Small intestine (tissue), 16 donors: Measurements from ENCODE around the gene C4A. TPM values are rescaled to one million over a fixed set of nuclear protein-coding genes. Genes with fewer than 3 reads are reported as not detected.
"Not testable (repeated sequence)": the region's sequence is repeated elsewhere in the genome, so short reads cannot be mapped to it uniquely, and the experiment has no call there.

ENCODE experiments used
- DNase-seq, 2 donors: peaks; one replicate each; pipeline versions ENCODE4 v3.0.0 to v3.0.0-alpha.2; 2013
- FAIRE-seq: peaks from 2 replicates; lab custom pipeline; 2012; peaks lifted over from hg19 to GRCh38; lab: Jason Lieb, UNC
- H3K27ac ChIP-seq, 3 donors: one replicate each; pipeline ENCODE4 v1.5.1; 2013; ENCODE audit warnings: low read length in 2 of 3, mild to moderate bottlenecking in 2 of 3, control low read depth in 1 of 3, inconsistent platforms in 1 of 3, low read depth in 1 of 3, moderate library complexity in 1 of 3
- H3K27me3 ChIP-seq, 3 donors: one replicate each; pipeline ENCODE4 v1.6.1; 2013; ENCODE audit warnings: low read length in 3 of 3, inconsistent platforms in 1 of 3; ENCODE audit not compliant: control insufficient read depth in 3 of 3, insufficient read depth in 3 of 3
- H3K36me3 ChIP-seq, 3 donors: one replicate each; pipeline ENCODE4 v1.6.1; 2013; ENCODE audit warnings: low read length in 3 of 3, inconsistent platforms in 1 of 3, low read depth in 1 of 3, mild to moderate bottlenecking in 1 of 3, moderate library complexity in 1 of 3; ENCODE audit not compliant: control insufficient read depth in 3 of 3, insufficient read depth in 2 of 3
- H3K4me1 ChIP-seq, 3 donors: one replicate each; pipeline ENCODE4 v1.6.1; 2013; ENCODE audit warnings: low read length in 2 of 3, inconsistent platforms in 1 of 3, low read depth in 1 of 3, mild to moderate bottlenecking in 1 of 3, moderate library complexity in 1 of 3; ENCODE audit not compliant: control insufficient read depth in 3 of 3, insufficient read depth in 2 of 3
- H3K4me3 ChIP-seq, 3 donors: one replicate each; pipeline ENCODE4 v1.5.1; 2013; ENCODE audit warnings: low read length in 3 of 3, control low read depth in 1 of 3, inconsistent platforms in 1 of 3, low read depth in 1 of 3, mild to moderate bottlenecking in 1 of 3, moderate library complexity in 1 of 3
- H3K9me3 ChIP-seq, 2 donors: one replicate each; pipeline ENCODE4 v1.6.1; 2013; ENCODE audit warnings: low read depth in 1 of 2, low read length in 1 of 2; ENCODE audit not compliant: control insufficient read depth in 2 of 2, insufficient read depth in 1 of 2
- WGBS, 3 donors: extraction: QIAGEN DNeasy Blood & Tissue Kit; methylation state at CpG; one replicate each; pipeline ENCODE4 v1.1.7; 2013; 5-methylcytosine and 5-hydroxymethylcytosine counted together
- long read RNA-seq, 10 donors: transcript quantifications; one replicate each; lab custom pipeline, GENCODE V29; 2026
- polyA plus RNA-seq, 4 donors: library from polyadenylated mRNA; stranded (reverse) in 3 of 4; unstranded in 1 of 4; fragments of 200-250 nt in 3 of 4; fragments of 120-200 nt in 1 of 4; gene quantifications; one replicate each; pipeline versions ENCODE4 v1.2.1 to v1.2.3, GENCODE V29; 2013
- donor health status: healthy with polysubstance abuse.
- donor health status: control.
- donor health status: control.
- donor health status: Bipolar disorder and iron deficiency.
- donor health status: healthy.

C4A gene
- polyA plus RNA-seq: 10 to 100 TPM in 3 of 4 donors, 1 to 10 TPM in 1; 4.0 to 64.7 (median 26.1) TPM
- long read RNA-seq, donor 1, partial matches to known transcripts: 15 of 15 reads
- long read RNA-seq, donor 1, other reads (novel, unspliced or antisense): 0 of 15 reads
- long read RNA-seq, donor 2, full-length matches to known transcripts: 1 of 1 reads
- long read RNA-seq, donor 2, partial matches to known transcripts: 0 of 1 reads
- long read RNA-seq, donor 2, other reads (novel, unspliced or antisense): 0 of 1 reads
- long read RNA-seq, donor 3: 0 reads
- long read RNA-seq, donor 4: 0 reads
- long read RNA-seq, donor 5: 0 reads
- long read RNA-seq, donor 6, full-length matches to known transcripts: 3 of 18 reads
- long read RNA-seq, donor 6, partial matches to known transcripts: 15 of 18 reads
- long read RNA-seq, donor 6, other reads (novel, unspliced or antisense): 0 of 18 reads
- long read RNA-seq, donor 7, full-length matches to known transcripts: 2 of 19 reads
- long read RNA-seq, donor 7, partial matches to known transcripts: 0 of 19 reads
- long read RNA-seq, donor 7, other reads (novel, unspliced or antisense): 17 of 19 reads
- long read RNA-seq, donor 8: 0 reads
- long read RNA-seq, donor 9: 0 reads
- long read RNA-seq, donor 10, full-length matches to known transcripts: 2 of 2 reads
- long read RNA-seq, donor 10, partial matches to known transcripts: 0 of 2 reads
- long read RNA-seq, donor 10, other reads (novel, unspliced or antisense): 0 of 2 reads

DNA sequence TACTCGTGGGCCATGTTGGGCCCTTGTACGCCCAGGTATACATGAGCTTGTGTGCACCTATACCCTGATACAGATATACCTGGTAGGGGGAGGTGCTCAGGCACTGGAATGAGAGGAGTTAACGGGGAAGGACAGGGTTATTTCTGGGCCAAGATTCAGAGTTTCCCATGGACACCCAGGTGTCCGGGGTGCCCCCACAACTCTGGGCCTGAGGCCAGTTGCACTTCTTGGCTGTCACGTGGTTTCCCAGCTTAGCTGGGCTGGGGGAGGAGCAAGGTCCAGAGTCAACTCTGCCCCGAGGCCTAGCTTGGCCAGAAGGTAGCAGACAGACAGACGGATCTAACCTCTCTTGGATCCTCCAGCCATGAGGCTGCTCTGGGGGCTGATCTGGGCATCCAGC, at the start of gene C4A:
C4A (plus strand) TSS at position 314 of the 400 bp plus-strand sequence; CDS start at position 365, 51 bp downstream.
- not testable (repeated sequence) for H3K27me3 ChIP-seq, FAIRE-seq, H3K4me3 ChIP-seq, H3K9me3 ChIP-seq, H3K4me1 ChIP-seq, H3K27ac ChIP-seq, DNase-seq
- no CpG with 5 or more reads among the region's 7 CpGs for WGBS, 3 donors
- peaks cover 0 to 17% (median 0%) of the 10 kb centered on the region in 3 donors for H3K36me3 ChIP-seq

DNA sequence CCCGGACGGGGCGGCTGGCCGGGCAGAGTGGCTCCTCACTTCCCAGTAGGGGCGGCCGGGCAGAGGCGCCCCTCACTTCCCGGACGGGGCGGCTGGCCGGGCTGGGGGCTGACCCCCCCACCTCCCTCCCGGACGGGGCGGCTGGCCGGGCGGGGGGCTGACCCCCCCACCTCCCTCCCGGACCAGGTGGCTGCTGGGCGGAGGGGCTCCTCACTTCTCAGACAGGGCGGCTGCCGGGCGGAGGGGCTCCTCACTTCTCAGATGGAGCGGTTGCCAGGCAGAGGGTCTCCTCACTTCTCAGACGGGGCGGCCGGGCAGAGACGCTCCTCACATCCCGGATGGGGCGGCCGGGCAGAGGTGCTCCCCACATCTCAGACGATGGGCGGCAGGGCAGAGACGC, 49.7 kb upstream of the C4A start:
- not testable (repeated sequence) for FAIRE-seq, H3K27ac ChIP-seq, H3K9me3 ChIP-seq

DNA sequence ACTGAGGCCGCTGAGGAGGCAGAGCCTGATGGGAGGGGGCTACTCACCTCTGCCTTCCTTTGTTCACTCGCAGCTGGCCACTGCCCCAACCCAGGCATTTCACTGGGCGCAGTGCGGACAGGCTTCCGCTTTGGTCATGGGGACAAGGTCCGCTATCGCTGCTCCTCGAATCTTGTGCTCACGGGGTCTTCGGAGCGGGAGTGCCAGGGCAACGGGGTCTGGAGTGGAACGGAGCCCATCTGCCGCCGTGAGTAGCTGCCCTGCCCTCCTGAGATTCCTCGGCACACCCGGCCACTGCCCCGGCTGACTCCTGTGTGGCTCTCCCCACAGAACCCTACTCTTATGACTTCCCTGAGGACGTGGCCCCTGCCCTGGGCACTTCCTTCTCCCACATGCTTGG, 48.3 kb upstream of the C4A start:
- Histone ChIP-seq H3K27me3 (no peaks in the 10 kb centered on the region), H3K9me3 (peaks cover 0 to 2% of the 10 kb centered on the region in 2 donors), H3K4me1 (peaks cover 0 to 2% (median 2%) of the 10 kb centered on the region in 3 donors), H3K4me3 (no peak overlapping the region), H3K36me3 (no peaks in the 10 kb centered on the region), H3K27ac (no peak overlapping the region)
- DNase-seq: no peak
- WGBS, 3 donors: 82 to 94% (median 89%) methylated on average over 16 to 19 of the region's 19 CpGs
- FAIRE-seq: no peak

More for the DNA sequence above, 49.7 kb upstream of the C4A start:
- WGBS, 3 donors: 91 to 100% (median 91%) methylated on average over 4 to 27 of the region's 32 CpGs
- not testable (repeated sequence) for DNase-seq, H3K36me3 ChIP-seq, H3K27me3 ChIP-seq, H3K4me3 ChIP-seq
- H3K4me1 ChIP-seq: peaks cover 0 to 13% (median 8%) of the 10 kb centered on the region in 3 donors

DNA sequence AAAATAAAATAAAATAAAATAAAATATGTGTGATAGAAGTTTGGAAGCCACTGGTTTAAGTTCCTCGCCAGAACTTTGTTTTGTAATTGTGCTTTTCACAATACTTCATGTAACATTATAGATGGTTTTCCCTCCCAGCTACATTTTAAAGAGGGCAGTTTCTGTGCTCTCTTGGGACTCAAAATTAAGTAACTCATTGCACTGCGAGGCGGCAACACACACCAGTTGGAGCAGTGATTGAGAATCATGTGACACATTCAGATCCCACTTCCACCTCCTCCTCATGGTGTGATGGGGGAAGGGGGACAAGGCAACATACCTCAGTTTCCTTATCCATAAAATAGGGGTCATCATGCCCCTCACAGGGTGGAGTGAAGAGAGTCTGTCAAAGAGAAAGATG, 46.8 kb upstream of the C4A start:
- H3K27ac ChIP-seq: no peak overlapping the region
- DNase-seq: no peak
- no peak for FAIRE-seq
- peaks cover 0 to 5% (median 0%) of the 10 kb centered on the region in 3 donors for H3K4me1 ChIP-seq
- no peaks in the 10 kb centered on the region for H3K27me3 ChIP-seq
- peaks cover 0 to 2% of the 10 kb centered on the region in 2 donors for H3K9me3 ChIP-seq
- no peak overlapping the region for H3K4me3 ChIP-seq
- H3K36me3 ChIP-seq: no peaks in the 10 kb centered on the region
- 67 to 90% (median 90%) methylated on average over 3 of the region's 3 CpGs for WGBS, 3 donors

DNA sequence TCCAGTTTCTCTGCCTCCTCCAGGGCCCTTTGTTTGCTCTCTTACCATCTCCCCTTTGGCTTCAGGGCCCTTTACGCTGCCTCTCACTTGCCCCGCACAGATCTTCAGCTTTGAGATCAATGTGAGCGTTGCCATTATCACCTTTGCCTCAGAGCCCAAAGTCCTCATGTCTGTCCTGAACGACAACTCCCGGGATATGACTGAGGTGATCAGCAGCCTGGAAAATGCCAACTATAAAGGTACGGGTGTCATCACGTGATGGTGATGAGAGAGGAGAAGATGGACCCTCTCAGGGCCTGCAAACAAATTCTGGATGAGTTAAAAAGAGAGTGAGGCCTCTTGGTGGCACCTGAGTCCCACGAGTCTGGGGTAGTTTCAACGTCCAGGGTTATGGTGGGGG, 46.0 kb upstream of the C4A start:
- FAIRE-seq (no peak), DNase-seq (peak; percentile 50 to 51)
- Histone ChIP-seq H3K4me3 (no peak overlapping the region), H3K9me3 (peaks cover 0 to 2% of the 10 kb centered on the region in 2 donors), H3K36me3 (no peaks in the 10 kb centered on the region), H3K27ac (no peak overlapping the region), H3K4me1 (peaks cover 0 to 12% (median 0%) of the 10 kb centered on the region in 3 donors), H3K27me3 (no peaks in the 10 kb centered on the region)
- 47 to 72% (median 57%) methylated on average over 9 of the region's 9 CpGs for WGBS, 3 donors

DNA sequence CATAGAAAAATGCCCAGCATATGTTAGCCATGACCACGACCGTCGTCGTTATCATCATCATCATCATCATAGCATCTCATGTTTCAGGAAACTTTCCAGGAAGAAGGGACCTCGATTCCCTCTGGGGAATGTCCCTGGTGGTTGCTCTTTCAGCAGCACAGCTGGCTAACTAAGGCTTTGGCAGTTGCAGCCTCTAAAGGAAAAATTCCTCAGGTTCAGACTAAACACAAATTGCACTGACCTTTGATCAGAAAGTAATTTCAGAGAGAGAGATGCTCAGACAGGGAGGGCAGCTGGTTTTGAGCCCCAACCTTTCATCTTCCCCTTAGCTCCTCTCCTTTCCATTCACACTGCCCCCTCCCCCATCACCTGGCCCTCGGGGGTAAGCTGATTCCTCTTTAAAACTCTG, 41.6 kb upstream of the C4A start:
- Histone ChIP-seq H3K9me3 (no peaks in the 10 kb centered on the region), H3K36me3 (no peaks in the 10 kb centered on the region), H3K27ac (no peak overlapping the region), H3K27me3 (no peaks in the 10 kb centered on the region), H3K4me3 (no peak overlapping the region), H3K4me1 (peaks cover 0 to 30% (median 4%) of the 10 kb centered on the region in 3 donors)
- FAIRE-seq (no peak), DNase-seq (peak; percentile 52 to 60)
- 4 to 7% (median 5%) methylated on average over 6 of the region's 6 CpGs for WGBS, 3 donors

DNA sequence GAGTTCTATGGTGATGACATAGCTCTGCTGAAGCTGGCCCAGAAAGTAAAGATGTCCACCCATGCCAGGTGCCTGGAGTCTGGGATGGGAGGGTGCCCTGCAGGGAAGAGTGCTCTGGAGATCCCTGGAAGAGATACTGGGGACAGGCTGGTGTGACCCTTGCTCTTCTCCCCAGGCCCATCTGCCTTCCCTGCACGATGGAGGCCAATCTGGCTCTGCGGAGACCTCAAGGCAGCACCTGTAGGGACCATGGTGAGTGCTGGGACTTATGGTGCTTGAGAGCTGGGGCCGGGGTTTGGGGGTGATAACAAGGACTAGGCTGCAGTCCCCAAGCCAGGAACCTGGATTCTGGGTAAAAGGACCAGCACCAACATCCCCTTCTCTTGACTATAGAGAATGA, 38.1 kb upstream of the C4A start:
- peaks cover 0 to 5% (median 0%) of the 10 kb centered on the region in 3 donors for H3K36me3 ChIP-seq
- no peak overlapping the region for H3K27ac ChIP-seq
- 86 to 89% (median 88%) methylated on average over 3 of the region's 3 CpGs for WGBS, 3 donors
- H3K4me1 ChIP-seq: peaks cover 0 to 41% (median 4%) of the 10 kb centered on the region in 3 donors
- no peaks in the 10 kb centered on the region for H3K27me3 ChIP-seq
- no peak for DNase-seq
- no peak overlapping the region for H3K4me3 ChIP-seq
- no peaks in the 10 kb centered on the region for H3K9me3 ChIP-seq
- FAIRE-seq: no peak

DNA sequence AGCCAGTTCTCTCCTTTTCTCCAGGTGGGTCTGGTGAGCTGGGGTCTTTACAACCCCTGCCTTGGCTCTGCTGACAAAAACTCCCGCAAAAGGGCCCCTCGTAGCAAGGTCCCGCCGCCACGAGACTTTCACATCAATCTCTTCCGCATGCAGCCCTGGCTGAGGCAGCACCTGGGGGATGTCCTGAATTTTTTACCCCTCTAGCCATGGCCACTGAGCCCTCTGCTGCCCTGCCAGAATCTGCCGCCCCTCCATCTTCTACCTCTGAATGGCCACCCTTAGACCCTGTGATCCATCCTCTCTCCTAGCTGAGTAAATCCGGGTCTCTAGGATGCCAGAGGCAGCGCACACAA, 36.7 kb upstream of the C4A start:
- DNase-seq (no peak), FAIRE-seq (no peak)
- Histone ChIP-seq H3K4me1 (peaks cover 0 to 37% (median 4%) of the 10 kb centered on the region in 3 donors), H3K27ac (peak overlapping the region; percentile 86 to 95 (median 92)), H3K36me3 (peaks cover 0 to 6% (median 0%) of the 10 kb centered on the region in 3 donors), H3K4me3 (peak overlapping the region in 1 of 3 donors; percentile 4), H3K9me3 (no peaks in the 10 kb centered on the region), H3K27me3 (no peaks in the 10 kb centered on the region)
- 23 to 50% (median 36%) methylated on average over 9 of the region's 9 CpGs for WGBS, 3 donors
